OCI-LY7 (cell line): ENCODE data around the gene FXR1. TPM values are rescaled to one million over a fixed set of nuclear protein-coding genes. Genes with fewer than 3 reads are reported as not detected.

Source experiments
- BruUV-seq: library from RNA; stranded (reverse); fragments of 400-500 nt; replicated peaks from 2 replicates; lab custom pipeline; 2021; lab: Mats Ljungman, UMichigan
- CTCF ChIA-PET: fragments of 300-600 bp; sonication (Branson Sonifier 250); formaldehyde crosslinking; loops from one replicate; lab custom pipeline; 2022; ENCODE audit warnings: antibody characterized with exemption; ENCODE audit not compliant: unreplicated experiment; lab: Charles Lee
- POLR2A ChIA-PET: fragments of 300-600 bp; sonication (Branson Sonifier 250); formaldehyde crosslinking; loops from one replicate; lab custom pipeline; 2022; ENCODE audit warnings: antibody characterized with exemption; lab: Charles Lee
- DNase-seq: peaks from one replicate; pipeline ENCODE4 v3.0.0-alpha.2; 2015; ENCODE audit warnings: low spot score
- H2AFZ ChIP-seq: fragments of 200-600 bp; sonication (generic), shearing (Covaris generic); 2 replicates; pipeline ENCODE4 v1.6.1; 2014; ENCODE audit warnings: mild to moderate bottlenecking, antibody characterized with exemption, low read length, moderate library complexity
- H3K27ac ChIP-seq: fragments of 200-600 bp; sonication (generic); 2 replicates; pipeline ENCODE4 v1.5.1; 2014; ENCODE audit warnings: mixed run types, low read depth, mild to moderate bottlenecking, moderate library complexity, low read length, inconsistent platforms; ENCODE audit not compliant: poor library complexity, severe bottlenecking
- H3K36me3 ChIP-seq: fragments of 200-600 bp; sonication (generic); 2 replicates; pipeline ENCODE4 v1.6.1; 2014; ENCODE audit warnings: mild to moderate bottlenecking, antibody characterized with exemption, low read length, moderate library complexity, mixed read lengths; ENCODE audit not compliant: insufficient read depth
- H3K4me1 ChIP-seq: fragments of 200-600 bp; sonication (generic); 2 replicates; pipeline ENCODE4 v1.5.1; 2014; ENCODE audit warnings: mild to moderate bottlenecking, low read length; ENCODE audit not compliant: insufficient read depth, poor library complexity, severe bottlenecking
- H3K4me2 ChIP-seq: fragments of 200-600 bp; sonication (generic); 2 replicates; pipeline ENCODE4 v1.6.1; 2014; ENCODE audit warnings: mild to moderate bottlenecking, low read length
- H3K4me3 ChIP-seq: fragments of 200-600 bp; sonication (generic); 2 replicates; pipeline ENCODE4 v1.5.1; 2014; ENCODE audit warnings: mild to moderate bottlenecking, low read depth, low read length; ENCODE audit not compliant: poor library complexity, severe bottlenecking
- H3K79me2 ChIP-seq: fragments of 200-600 bp; sonication (generic); 2 replicates; pipeline ENCODE4 v1.6.1; 2016; ENCODE audit warnings: low read depth, mild to moderate bottlenecking, low read length, moderate library complexity, mixed read lengths; ENCODE audit not compliant: insufficient read depth
- H3K9me2 ChIP-seq: fragments of 200-600 bp; sonication (generic); 2 replicates; pipeline ENCODE4 v1.6.1; 2016; ENCODE audit warnings: mild to moderate bottlenecking, low read length, mixed read lengths; ENCODE audit not compliant: insufficient read depth
- H3K9me3 ChIP-seq: fragments of 200-600 bp; sonication (generic); 2 replicates; pipeline ENCODE4 v1.6.1; 2014; ENCODE audit warnings: mild to moderate bottlenecking, mixed run types, low read length, mixed read lengths
- H4K20me1 ChIP-seq: fragments of 200-600 bp; sonication (generic); 2 replicates; pipeline ENCODE4 v1.6.1; 2014; ENCODE audit warnings: mild to moderate bottlenecking, antibody characterized with exemption, low read length, moderate library complexity, mixed read lengths; ENCODE audit not compliant: insufficient read depth
- CTCF ChIP-seq: fragments of 200-600 bp; sonication (generic); conservative IDR thresholded peaks from 2 replicates; pipeline ENCODE4 v1.5.1; 2014; ENCODE audit warnings: mild to moderate bottlenecking, antibody characterized with exemption, low read length, moderate library complexity, mixed read lengths
- EZH2phosphoT487 ChIP-seq: fragments of 200-600 bp; sonication (generic); IDR thresholded peaks from 2 replicates; pipeline ENCODE4 v1.6.1; 2018; ENCODE audit warnings: low read depth, borderline replicate concordance, mild to moderate bottlenecking, mixed run types, antibody characterized with exemption, low read length, moderate library complexity, mixed read lengths
- intact Hi-C: fragments of 100-400 bp; cut with micrococcal nuclease; formaldehyde crosslinking; loops from one replicate; pipeline ENCODE4 v1.10.0; 2022; ENCODE audit not compliant: unreplicated experiment
- total RNA-seq, 2 experiments: library from RNA; depleted of rRNA in 1 of 2; stranded (reverse); fragments of >200 nt in 1 of 2; shearing (Covaris generic) in 1 of 2; gene quantifications; 2 replicates each; pipeline ENCODE4 v1.2.3, GENCODE V29; 2014 to 2022

Gene FXR1
- total RNA-seq, 2 experiments from 2014 or later, result 90.6 to 161 TPM

GRCh38 chr3:180913581-180914404 is 1.3 kb downstream of the FXR1 start:
- TSS peak; percentile 73 for BruUV-seq
- H3K4me1 ChIP-seq, result peaks cover 32% of the 10 kb centered on the region
- H4K20me1 ChIP-seq, result peaks cover 40% of the 10 kb centered on the region
- no peak overlapping the region for H2AFZ ChIP-seq
- H3K4me2 ChIP-seq, result peak overlapping the region; percentile 92
- CTCF ChIA-PET, result no interaction called here
- peak overlapping the region; percentile 82 for H3K27ac ChIP-seq
- no peaks in the 10 kb centered on the region for H3K9me3 ChIP-seq
- no peaks in the 10 kb centered on the region for H3K9me2 ChIP-seq
- POLR2A ChIA-PET, result interaction anchor here (0.5 to 1.5 kb wide), 5 partner anchors 39 to 1252 kb away, joined by 3 to 11 read pairs (median 5); partner anchors contain the start of gene DNAJC19
- no peak for DNase-seq
- intact Hi-C loops, result loop anchor here (10.0 kb wide), 2 partner anchors 571 to 1881 kb away; partner anchors contain the start of gene ATP11B
- TF ChIP-seq EZH2phosphoT487 (no peak), CTCF (no peak)
- peaks cover 68% of the 10 kb centered on the region for H3K79me2 ChIP-seq
- peaks cover 51% of the 10 kb centered on the region for H3K36me3 ChIP-seq
- H3K4me3 ChIP-seq, result peak overlapping the region; percentile 98

- POLR2A ChIA-PET, result interaction anchor here (0.7 to 2.6 kb wide), 5 partner anchors 8 to 965 kb away, joined by 3 to 12 read pairs (median 4); no protein-coding TSS in a partner anchor
- no peak overlapping the region for H3K4me3 ChIP-seq
- peak overlapping the region; percentile 13; the same call in 1 of the 2 replicates for H3K4me2 ChIP-seq
- H4K20me1 ChIP-seq, result peaks cover 66% of the 10 kb centered on the region
- DNase-seq, result no peak
- H3K9me2 ChIP-seq, result no peaks in the 10 kb centered on the region
- peaks cover 35% of the 10 kb centered on the region for H3K4me1 ChIP-seq
- H3K36me3 ChIP-seq, result peaks cover 94% of the 10 kb centered on the region
- no peak overlapping the region for H2AFZ ChIP-seq
- no peak overlapping the region for H3K27ac ChIP-seq
- BruUV-seq, result no TSS peak
- no peak for TF ChIP-seq EZH2phosphoT487
- no peak for TF ChIP-seq CTCF
- intact Hi-C loops, result loop anchor here (10.0 kb wide), 2 partner anchors 566 to 1876 kb away; partner anchors contain the start of gene ATP11B
- no peaks in the 10 kb centered on the region for H3K9me3 ChIP-seq
- H3K79me2 ChIP-seq, result peaks cover 100% of the 10 kb centered on the region
- CTCF ChIA-PET, result interaction anchor here (0.6 kb wide), 1 partner anchor 46 kb away, joined by 3 read pairs; no protein-coding TSS in a partner anchor
These were observed 6.1 kb downstream of the FXR1 start for GRCh38 chr3:180918542-180918941.
